Testis (tissue), 2 donors: ENCODE results near the gene EGFR.

Experiments used
- POLR2A ChIP-seq: fragments of 450-650 bp; IDR thresholded peaks from one replicate; pipeline ENCODE4 v1.6.1; 2017; ENCODE audit warnings: antibody characterized with exemption, mild to moderate bottlenecking, moderate library complexity
- TF ChIP-seq, protein P1 (sequence below), 3 experiments: fragments of 450-650 bp in 2 of 3; fragments of 200-600 bp in 1 of 3; sonication (generic) in 1 of 3; IDR thresholded peaks; one replicate each; pipeline ENCODE4 v1.5.1; 2016 to 2019; ENCODE audit warnings: antibody characterized with exemption in 3 of 3, mild to moderate bottlenecking in 2 of 3, moderate library complexity in 1 of 3

GRCh38 chr7:55129541-55130394 is 111.0 kb downstream of the EGFR start:
- TF ChIP-seq POLR2A, result no peak
- TF ChIP-seq, protein P1, sequence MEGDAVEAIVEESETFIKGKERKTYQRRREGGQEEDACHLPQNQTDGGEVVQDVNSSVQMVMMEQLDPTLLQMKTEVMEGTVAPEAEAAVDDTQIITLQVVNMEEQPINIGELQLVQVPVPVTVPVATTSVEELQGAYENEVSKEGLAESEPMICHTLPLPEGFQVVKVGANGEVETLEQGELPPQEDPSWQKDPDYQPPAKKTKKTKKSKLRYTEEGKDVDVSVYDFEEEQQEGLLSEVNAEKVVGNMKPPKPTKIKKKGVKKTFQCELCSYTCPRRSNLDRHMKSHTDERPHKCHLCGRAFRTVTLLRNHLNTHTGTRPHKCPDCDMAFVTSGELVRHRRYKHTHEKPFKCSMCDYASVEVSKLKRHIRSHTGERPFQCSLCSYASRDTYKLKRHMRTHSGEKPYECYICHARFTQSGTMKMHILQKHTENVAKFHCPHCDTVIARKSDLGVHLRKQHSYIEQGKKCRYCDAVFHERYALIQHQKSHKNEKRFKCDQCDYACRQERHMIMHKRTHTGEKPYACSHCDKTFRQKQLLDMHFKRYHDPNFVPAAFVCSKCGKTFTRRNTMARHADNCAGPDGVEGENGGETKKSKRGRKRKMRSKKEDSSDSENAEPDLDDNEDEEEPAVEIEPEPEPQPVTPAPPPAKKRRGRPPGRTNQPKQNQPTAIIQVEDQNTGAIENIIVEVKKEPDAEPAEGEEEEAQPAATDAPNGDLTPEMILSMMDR (IDR thresholded peaks at IDR 0.05), result no peak
